Stimulated activated CD4-positive, alpha-beta T cell treated with anti-CD3 and anti-CD28 coated beads, Interleukin-4, amount 100 ng/mL, for 1 hour (primary cell): ENCODE results near the gene CDCP2.
"Not testable (repeated sequence)": the region's sequence is repeated elsewhere in the genome, so short reads cannot be mapped to it uniquely, and the experiment has no call there.

ENCODE experiments used
- DNase-seq: peaks from one replicate; pipeline ENCODE4 v3.0.0-alpha.2; 2020

The CDCP2 gene

DNA sequence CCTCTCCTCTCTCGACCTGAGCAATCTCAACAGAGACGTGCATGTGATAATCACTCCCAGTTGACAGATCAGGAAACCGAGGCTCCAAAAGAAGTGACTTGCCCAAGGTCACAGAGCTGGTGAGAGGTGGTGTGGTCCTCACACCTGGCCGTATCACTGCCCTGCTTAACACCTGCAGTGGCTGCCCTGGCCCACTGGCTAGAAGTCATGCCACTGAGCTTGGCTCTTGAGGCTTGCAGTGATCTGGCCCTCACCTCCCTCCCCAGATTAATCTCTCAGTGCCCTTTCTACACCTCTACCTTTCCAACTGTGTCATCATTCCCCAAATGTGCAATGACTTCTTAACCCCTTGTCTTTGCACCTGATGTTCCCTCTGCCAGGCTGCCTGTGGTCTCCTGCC, 38.8 kb downstream of the CDCP2 start:
- no peak for DNase-seq

DNA sequence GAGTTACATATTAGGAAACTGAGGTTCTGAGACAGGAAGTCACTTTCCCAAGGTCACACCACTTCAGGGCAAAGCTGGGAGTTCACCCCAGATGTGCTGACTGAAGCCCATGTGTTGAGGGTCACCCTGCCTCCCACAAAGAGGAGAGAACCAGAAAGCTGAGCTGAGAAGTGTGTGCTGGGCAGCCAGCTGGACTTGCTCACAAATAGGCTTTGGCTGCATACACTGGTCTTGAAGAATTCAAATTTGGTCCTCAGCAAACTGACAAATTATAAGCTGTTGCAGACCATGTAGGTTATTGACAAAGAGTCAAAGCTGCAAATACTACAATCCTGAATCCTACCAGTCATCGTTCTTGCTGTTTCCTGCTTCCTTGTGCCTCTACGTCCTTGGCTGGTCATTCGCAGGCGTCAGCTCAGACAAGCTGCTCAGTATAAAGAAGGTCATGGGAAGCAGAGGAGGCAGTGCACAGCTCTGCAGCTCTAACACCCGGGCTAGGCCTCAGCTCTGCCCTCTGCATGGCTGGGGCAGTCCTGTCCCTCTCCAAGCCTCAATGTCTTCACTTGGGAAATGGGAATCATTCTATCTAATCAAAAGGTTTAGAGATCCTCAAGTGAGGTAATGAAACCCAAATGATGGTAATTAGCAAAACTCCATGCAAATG, 40.0 kb downstream of the CDCP2 start:
- DNase-seq = no peak

DNA sequence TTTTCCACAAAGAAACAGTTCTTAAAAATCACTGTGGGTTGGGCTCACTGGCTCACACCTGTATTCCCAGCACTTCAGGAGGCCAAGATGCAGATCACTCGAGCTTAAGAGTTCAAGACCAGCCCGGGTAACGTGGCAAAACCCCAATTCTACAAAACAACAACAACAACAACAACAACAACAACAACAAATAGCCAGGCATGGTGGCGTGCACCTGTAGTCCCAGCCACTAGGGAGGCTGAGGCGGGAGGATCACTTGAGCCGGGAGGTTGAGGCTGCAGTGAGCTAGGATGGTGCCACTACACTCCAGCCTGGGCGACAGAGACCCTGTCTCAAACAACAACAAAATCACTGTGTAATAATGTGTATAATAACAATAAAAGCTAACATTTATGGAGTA, 40.8 kb downstream of the CDCP2 start:
- DNase-seq = no peak

DNA sequence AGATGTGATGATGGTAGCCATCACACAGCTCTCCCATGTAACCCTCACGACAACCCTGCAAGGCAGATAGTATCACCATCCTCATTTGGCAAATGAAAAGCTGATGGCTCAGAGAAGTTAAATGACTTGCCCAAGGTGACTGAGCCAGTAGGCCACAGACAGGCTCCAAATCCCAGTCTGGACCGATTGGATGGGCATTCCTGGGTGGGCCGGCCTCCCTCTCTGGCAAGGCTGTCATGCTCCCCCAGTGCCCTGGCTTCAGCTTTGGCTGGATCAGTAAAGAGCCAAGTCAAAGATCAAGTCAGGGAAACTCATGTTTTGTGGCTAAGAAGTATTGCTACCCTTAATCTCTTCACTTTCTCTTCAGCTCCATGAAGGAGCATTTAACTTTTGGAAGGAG, 41.2 kb downstream of the CDCP2 start:
- no peak for DNase-seq

DNA sequence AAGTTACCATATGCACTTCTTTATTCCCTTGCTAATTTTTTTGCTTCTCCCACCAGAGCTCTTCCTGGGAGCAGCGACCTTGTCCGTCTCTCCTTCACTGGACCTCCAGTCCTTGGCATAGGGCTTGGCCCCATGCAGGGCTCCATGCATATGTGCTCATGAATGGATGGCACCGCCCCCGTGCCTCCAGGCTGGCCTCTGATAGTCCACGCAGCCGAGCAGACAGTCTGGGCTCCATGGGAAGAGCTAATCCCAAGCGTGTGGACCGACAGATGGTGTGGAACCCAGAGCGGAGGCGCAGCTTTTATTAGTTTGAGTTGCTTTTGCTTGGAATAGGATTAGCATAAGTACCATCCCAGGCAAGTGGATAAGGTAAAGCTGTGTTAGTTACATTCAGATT, 41.8 kb downstream of the CDCP2 start:
- DNase-seq = no peak

DNA sequence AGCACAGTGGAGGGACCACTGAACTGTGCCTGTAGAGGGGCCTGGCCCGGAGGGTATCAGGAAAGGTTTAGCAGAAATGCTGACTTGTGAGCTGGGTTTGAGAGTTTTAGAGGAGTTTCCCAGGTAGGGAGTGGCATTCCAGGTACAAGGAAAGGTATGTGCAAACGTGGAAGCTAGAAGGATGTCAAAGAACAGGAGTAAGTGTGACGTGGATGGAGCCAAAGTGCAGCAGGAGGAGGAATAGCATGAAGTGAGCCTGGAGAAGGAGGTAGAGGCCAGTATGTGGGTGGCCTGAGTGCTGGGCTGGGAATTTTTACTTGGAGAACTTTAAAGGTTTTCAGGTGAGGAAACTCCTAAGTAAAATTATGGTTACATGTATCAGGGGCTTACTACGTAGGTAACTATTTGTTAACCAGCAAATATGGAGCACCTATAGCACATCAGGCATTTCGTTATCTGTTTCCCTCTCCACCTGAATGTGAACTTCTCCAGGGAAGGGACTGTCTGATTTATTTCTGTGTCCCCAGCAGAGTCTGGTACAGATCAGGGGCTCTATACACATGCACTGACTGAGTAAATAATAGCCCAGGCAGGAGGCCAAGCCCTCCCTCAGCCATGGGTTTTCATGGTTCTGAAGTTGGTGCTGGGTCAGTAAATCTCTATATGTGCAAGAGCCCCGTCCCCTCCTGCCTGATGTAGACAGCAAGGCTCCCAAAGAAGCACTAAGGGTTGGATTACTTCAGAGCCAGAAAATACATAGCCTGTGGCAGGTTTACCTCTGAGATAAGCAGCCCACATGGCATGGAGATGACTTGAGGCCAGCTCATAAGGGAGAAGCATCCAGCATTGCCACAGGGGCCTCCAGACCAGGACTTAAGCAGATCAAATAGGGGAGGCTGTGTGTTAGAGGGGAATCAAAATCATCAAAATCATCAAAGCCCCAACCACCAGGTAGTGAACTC, 43.4 kb downstream of the CDCP2 start:
- no peak for DNase-seq

DNA sequence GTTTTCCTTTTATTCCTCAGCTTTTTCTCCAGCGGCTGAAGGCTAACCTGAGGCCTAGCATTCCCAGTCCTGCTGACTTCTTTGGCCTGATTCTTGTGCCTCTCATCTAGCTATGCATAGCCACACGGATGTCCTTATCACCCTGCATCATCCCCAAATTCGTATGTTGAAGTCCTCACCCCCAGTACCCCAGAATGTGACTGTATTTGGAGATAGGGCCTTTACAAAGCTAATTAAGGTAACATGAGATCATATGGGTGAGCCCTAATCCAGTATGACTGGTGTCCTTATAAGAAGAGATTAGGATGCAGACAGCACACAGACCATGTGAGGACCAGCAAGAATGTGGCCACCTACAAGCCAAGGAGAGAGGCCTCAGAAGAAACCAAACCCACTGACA, 44.6 kb downstream of the CDCP2 start:
- DNase-seq = no peak

DNA sequence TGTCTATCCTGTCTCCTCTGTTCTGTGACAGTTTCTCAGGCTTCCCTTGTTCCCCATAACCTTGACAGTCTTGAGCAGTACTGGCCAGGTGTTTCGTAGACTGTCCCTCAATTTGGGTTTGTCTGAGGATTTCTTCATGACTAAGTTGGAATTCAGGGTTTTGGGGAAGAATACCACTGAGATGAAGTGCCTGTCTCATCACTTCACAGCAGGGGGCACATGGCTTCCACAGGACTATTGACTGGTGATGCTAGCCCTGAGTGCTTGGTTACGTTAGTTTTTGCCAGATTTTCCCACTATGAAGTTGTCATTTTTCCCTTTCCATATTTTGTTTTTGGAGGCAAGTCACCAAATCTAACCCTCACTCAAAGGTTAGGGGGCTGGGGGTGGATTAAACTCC, 45.7 kb downstream of the CDCP2 start:
- DNase-seq = no peak

DNA sequence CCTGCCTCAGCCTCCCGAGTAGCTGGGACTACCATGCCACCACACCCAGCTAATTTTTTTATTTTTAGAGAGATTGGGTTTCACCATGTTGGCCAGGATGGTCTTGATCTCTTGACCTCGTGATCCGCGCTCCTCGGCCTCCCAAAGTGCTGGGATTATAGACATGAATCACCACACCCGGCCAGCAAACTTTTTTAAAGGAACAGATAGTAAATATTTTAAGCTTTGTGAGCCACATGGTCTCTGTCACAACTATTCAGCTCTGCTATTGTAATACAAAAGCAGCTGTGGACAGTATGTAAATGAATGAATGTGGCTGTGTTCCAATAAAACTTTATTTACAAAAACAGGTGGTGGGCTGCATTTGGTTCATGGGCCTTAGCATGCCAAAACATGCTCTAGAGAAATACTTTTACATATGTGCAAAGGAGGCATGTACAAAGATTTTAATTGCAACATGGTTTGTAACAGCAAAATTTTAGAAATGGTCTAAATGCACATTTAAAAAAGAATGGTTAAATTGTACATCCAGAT, 47.0 kb downstream of the CDCP2 start:
- no peak for DNase-seq

DNA sequence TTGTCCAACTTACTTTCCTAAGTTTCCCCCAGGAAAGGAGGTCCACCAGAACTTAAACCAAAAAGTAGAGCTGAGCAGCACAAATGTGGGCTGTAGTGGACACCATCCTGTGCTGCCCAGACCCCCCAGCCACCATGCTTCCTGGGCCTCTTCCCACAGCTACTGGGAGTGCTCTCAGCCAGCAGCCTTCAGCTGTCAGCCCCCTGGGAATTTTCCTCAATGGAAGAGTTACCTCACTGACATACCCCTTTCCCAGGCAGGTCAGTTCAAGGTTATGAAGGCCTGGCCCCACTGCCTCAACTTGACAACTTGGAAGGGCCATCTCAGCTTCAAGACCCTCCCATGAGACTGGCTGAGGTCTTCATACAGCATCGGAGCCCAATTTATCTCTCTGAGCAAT, 47.7 kb downstream of the CDCP2 start:
- no peak for DNase-seq

DNA sequence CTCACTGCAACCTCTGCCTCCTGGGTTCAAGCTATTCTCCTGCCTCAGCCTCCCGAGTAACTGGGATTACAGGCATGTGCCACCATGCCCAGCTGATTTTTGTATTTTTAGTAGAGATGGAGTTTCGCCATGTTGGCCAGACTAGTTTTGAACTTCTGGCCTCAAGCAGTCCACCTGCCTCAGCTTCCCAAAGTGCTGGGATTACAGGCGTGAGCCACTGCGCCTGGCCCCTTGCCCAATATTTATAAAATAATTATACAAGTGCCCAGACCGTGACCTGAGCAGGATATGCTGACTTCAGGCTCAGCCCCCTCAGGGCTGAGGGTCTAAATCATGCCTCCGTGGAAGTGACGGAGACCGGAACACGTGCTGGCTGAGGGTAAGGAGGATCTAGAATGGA, 48.2 kb downstream of the CDCP2 start:
- not testable (repeated sequence) for DNase-seq

DNA sequence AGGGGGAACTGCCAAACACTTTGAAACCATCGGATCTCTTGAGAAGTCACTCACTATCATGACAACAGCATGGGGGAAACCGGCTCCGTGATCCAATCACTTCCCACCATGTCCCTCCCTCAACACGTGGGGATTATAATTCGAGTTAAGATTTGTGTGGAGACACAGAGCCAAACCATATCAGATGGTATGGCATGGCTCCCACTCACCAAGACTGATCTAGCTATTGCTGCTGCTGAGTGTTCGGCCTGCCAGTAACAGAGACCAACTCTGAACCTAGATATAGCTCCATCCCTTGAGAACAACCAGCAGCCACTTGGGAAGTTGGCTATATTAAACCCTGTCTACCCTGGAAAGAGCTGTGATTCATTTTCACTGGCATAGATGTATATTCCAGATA, 49.4 kb downstream of the CDCP2 start:
- DNase-seq = no peak

DNA sequence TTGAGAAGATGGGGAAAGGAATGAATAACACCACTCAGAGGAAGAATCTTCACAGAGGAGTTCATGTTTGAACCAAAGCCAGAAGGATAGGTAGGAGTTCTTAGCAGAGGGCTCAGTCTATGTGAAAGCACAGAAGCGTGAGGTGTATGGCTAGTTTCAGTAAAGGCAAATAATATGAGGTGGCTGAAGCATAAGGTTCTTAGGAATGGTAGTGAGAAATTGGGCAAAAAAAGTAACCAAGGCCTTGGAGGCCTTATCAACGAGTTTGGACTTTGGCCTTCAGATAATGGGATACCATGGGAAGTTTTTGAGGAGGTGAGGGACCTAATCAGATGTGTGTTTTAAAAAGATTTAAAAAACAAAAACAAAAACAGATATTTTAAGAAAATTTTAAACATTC, 52.3 kb downstream of the CDCP2 start:
- no peak for DNase-seq

DNA sequence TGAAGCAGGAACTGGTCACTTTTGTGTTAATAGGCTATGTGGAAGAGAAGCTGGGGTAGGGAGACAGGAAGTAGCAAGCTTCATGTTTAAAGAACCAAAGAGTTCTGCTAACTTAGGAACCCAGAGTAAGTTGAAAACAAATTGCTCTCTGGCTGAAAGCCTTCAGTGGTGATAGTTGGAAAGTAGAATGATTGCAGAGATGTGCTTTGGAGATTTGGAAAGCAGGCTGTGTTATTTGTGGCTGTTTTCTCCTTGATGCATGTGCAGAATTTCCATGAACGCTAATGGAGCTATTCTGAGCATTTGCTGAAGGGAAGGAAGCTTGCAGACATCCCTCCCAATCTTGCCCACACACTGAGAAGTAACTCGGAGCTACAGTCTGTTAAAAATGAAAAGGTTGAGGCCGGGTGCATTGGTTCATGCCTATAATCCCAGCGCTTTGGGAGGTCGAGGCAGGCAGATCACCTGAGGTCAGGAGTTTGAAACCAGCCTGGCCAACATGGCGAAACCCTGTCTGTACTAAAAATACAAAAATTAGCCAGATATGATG, 53.7 kb downstream of the CDCP2 start:
- no peak for DNase-seq

DNA sequence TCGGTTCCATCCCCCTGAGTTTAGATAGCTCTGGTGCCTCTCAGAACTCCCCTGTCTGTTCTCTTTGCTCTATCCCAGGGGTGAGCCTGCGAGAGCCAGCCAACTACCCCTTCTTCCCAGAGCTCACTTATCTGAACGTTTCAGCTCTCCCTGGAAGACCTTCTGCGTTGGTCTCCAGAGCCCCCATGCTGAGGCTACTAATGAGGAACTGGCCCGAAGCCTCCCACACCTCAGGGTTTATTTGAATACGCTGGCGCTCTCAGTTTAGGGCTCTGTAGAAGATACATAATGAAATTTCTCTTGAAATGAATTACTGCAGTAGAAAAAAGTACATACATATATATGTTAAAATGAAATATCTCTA, 55.9 kb downstream of the CDCP2 start:
- DNase-seq = no peak

DNA sequence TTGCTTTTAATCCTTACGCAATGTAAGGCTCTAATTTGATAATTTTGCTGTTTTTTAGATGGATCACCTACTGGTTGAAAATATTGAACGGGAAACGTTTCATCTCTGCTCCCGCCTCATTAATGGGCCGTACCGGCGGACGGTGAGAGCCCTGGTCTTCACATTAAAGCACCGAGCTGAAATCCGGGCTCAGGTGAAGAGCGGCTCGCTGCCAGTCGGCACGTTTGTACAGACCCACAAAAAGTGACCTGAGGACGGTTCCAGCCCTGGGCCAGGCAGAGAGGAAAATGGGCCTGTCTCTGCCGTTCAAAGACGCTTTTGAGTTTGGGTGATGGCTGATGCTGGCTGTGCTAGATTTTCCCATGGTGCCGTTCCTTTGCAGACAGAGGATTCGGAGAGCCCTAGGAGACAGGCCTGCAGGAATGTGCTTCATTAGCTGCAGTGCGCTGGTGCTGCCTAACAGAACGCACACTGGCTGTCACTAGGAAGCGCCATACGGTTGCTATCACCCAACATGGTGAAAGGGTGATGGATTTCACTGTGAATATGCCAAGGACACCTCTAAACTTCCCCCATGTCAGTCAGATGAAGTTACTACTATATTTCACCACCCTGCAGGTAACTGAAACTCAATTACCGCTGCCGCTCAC, 56.4 kb downstream of the CDCP2 start:
- DNase-seq = no peak

DNA sequence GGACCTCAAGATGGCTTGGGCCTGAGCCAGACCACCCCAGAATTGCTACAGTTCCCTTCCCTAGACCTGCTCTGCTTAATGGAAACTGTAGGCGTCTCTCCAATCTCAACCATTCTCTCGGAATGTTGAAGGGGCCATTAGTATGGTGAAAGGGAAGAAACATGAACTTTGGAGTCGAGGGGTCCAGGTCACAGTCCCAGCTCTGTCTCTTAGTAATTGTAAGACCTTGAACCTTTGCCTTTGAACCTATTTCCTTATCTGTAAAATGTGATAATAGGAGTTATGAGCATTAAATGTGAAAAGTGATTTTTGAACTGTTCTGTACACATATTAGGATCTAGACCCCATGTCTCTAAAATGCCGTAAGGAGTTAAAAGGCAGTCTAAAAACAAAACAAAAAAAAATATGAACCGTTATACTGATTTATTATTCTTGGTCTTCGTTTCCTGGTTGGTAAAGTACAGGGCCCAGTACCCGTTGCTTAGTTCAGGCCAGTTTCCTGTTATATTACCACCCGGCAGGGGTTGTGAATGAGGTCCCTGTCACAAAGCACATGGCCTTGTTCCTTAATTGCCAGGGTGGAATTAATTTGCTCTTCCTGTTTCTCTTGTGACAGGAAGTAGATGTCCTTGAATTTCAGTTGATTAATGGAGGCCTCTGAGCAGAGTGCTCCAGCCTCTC, 57.1 kb downstream of the CDCP2 start:
- no peak for DNase-seq

DNA sequence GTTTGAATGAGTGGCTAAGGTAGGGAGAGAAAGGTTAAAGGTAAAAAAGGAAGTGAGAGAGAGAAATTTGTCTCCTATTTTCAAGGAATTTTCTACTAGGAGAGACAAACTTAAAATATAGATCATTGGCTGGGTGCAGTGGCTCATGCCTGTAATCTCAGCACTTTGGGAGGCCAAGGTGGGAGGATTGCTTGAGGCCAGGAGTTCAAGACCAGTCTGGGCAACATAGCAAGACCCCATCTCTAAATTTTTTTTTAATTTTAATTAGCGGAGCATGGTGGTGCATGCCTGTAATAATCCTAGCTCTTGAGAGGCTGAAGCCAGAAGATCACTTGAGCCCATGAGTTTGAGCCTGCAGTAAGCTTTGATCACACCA, 58.1 kb downstream of the CDCP2 start:
- DNase-seq = not testable (repeated sequence)

DNA sequence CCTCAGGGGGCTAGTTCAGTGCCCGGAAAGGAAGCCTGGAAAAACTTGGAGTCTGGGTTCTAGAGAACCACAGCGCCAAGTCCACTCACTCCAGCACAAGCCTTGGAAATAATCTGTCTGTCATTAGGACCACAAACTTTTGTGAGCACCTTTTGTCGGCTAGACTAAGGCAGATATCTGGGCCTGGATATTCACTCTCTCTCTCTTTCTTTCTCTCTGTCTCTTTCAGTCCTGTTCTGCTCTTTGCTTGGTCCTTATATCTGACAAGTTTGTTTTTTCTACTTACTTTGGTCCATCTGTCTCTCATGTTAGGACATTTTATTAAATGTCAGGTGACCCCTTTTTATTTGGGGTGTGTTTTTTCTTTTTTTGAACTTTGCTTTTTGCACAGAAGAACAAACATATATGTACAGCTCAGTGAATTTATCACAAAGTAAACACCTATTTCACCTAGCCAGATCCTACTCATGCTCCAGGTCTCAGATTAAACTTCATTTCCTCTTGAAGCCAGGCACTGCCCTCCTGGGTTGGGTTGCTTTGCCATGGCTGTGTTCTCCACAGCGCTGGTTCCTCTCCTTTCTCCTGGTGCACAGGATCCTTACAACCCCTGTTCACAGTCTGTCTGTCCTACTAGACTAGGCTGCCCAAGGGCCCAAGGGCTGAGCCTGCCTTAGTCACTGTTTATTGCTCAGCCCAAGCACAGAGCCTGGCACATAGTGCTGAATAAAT, 58.6 kb downstream of the CDCP2 start:
- DNase-seq = no peak

DNA sequence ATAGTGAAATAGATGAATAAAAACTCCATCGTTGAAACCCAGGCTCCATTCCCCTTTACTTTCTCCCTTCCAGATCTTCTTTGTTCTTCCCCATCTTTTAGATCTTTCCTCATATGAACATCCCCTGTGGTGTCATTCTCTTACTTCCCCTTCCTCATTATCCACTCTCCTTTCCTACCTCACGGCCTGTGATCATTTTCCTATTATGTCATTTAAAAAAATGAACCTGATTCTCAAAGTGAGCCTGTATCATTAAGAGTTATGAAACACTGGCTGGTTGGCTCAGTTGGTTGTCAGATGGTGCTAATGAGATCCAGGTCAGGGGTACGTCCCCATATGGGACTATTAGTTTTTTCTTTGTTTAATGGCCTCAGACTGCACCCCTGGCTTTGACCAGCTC, 61.1 kb downstream of the CDCP2 start:
- DNase-seq = no peak

DNA sequence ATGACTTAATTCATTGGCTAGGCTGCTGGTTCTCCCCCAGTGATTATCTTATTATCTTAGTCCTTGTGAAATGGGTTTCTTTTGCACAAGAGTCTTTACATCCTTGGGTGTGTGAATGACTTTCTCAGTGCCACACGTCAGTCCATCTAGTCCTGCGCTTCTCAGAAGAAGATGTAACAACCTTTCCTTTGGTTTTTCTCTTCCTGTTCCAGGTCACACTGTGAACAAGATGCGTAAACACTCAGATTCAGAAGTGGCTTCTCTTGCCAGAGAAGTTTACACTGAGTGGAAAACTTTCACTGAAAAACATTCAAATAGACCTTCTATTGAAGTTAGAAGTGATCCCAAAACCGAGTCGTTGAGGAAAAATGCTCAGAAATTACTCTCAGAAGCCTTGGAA, 64.4 kb downstream of the CDCP2 start:
- no peak for DNase-seq

DNA sequence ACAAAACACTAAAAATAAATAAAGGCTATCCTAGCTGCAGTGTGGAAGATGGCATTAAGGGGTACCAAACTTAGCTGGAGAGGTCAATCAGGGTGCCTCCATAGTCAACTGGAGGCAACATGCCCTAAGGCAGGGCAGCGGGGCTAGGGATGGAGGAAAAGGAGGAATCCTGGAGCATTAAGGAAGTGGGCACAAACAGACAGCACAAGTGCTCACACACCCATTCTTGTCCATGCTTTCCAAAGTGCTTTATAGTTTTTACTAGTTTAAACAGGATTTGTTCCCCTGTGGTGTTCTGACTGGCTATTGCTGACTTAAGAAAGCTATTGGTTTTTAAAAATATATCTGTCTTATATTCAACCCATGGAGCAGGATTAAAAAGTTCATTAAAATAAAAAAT, 66.0 kb downstream of the CDCP2 start:
- DNase-seq = no peak
